DND-41 (cell line): ENCODE data around the gene IDS.
A peak's percentile ranks its signal among the peaks of the same experiment; 100 is the strongest.

Experiments used
- ATAC-seq: fragments of 200-7000 bp; cut with Tn5 transposase; 3 replicates; pipeline ENCODE4 v1.9.1; 2021; ENCODE audit warnings: low read depth; ENCODE audit not compliant: insufficient read depth
- DNase-seq: peaks from one replicate; pipeline ENCODE4 v3.0.0-alpha.2; 2020
- H2AFZ ChIP-seq: 2 replicates; pipeline ENCODE4 v1.6.0; 2012; ENCODE audit warnings: low read depth, low read length
- H3K27ac ChIP-seq: 2 replicates; pipeline ENCODE4 v1.5.1; 2012; ENCODE audit warnings: low read length, inconsistent platforms
- H3K27me3 ChIP-seq: fragments of 200-600 bp; sonication (generic); 2 replicates; pipeline ENCODE4 v1.6.0; 2012; ENCODE audit warnings: low read length, mild to moderate bottlenecking, inconsistent platforms; ENCODE audit not compliant: insufficient read depth, poor library complexity
- H3K36me3 ChIP-seq: 2 replicates; pipeline ENCODE4 v1.5.1; 2012; ENCODE audit warnings: low read length, inconsistent platforms; ENCODE audit not compliant: insufficient read depth
- H3K4me1 ChIP-seq: 2 replicates; pipeline ENCODE4 v1.5.1; 2012; ENCODE audit warnings: mild to moderate bottlenecking, low read length; ENCODE audit not compliant: insufficient read depth
- H3K4me2 ChIP-seq: 2 replicates; pipeline ENCODE4 v1.6.0; 2012; ENCODE audit warnings: mild to moderate bottlenecking, moderate library complexity, low read length, inconsistent platforms; ENCODE audit not compliant: insufficient read depth
- H3K4me3 ChIP-seq, 2 experiments: fragments of 200-600 bp in 1 of 2; shearing (Covaris generic) in 1 of 2; 2 replicates each; pipeline ENCODE4 v1.5.1; 2012 to 2016; ENCODE audit warnings: inconsistent platforms in 2 of 2, low read length in 2 of 2, mild to moderate bottlenecking in 2 of 2, low read depth in 1 of 2, moderate library complexity in 1 of 2
- H3K79me2 ChIP-seq: 2 replicates; pipeline ENCODE4 v1.6.0; 2012; ENCODE audit warnings: low read length, inconsistent platforms; ENCODE audit not compliant: insufficient read depth
- H3K9ac ChIP-seq: 2 replicates; pipeline ENCODE4 v1.6.0; 2012; ENCODE audit warnings: low read depth, mild to moderate bottlenecking, inconsistent platforms, low read length, moderate library complexity
- H3K9me3 ChIP-seq: 2 replicates; pipeline ENCODE4 v1.5.1; 2012; ENCODE audit warnings: low read length, moderate library complexity, mild to moderate bottlenecking, inconsistent platforms; ENCODE audit not compliant: insufficient read depth, severe bottlenecking
- H4K20me1 ChIP-seq: 2 replicates; pipeline ENCODE4 v1.6.0; 2012; ENCODE audit warnings: low read length; ENCODE audit not compliant: insufficient read depth
- CTCF ChIP-seq: IDR thresholded peaks from 2 replicates; pipeline ENCODE4 v1.5.1; 2012; ENCODE audit warnings: borderline replicate concordance, low read length, moderate library complexity, mild to moderate bottlenecking; ENCODE audit not compliant: poor library complexity, severe bottlenecking; ENCODE audit errors: extremely low read depth
- EZH2 ChIP-seq: IDR thresholded peaks from 3 replicates; pipeline ENCODE4 v1.6.1; 2012; ENCODE audit warnings: borderline replicate concordance, low read depth, mild to moderate bottlenecking, moderate library complexity, low read length, inconsistent platforms; ENCODE audit not compliant: severe bottlenecking

The IDS gene

DNA sequence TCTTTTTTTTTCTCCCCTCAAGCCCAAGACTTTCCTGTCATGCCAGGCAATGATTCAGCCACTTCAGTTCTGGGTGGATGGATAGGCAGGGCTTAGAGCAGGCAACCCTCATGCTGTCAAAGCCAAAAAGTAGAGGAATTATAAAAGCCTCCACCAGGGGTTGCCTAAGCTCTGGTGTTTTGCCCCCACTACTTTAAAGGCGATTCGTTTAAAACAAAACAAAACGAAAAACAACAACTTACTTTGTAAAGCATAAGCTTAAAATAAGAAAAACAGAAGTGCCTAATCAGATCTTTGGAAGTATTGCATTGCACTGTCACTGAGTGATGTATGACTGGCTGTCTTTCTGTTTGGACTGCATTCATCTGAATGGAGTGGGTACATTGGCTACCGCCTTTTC is 5.3 kb upstream of the IDS start:
- Histone ChIP-seq H3K4me2 (no peak overlapping the region), H3K27me3 (no peaks in the 10 kb centered on the region)
- no peak for DNase-seq

GRCh38 chrX:149508467-149508866 is 3.4 kb upstream of the IDS start:
- H3K36me3 ChIP-seq: no peaks in the 10 kb centered on the region
- no peak for TF ChIP-seq EZH2
- no peak for TF ChIP-seq CTCF
- no peak for DNase-seq

More for the DNA sequence above, 5.3 kb upstream of the IDS start:
- Histone ChIP-seq H3K4me3 (no peak overlapping the region), H3K27ac (no peak overlapping the region), H3K36me3 (no peaks in the 10 kb centered on the region), H2AFZ (no peak overlapping the region), H3K9ac (no peak overlapping the region), H4K20me1 (no peaks in the 10 kb centered on the region), H3K4me1 (peaks cover 42% of the 10 kb centered on the region), H3K79me2 (no peaks in the 10 kb centered on the region), H3K9me3 (no peaks in the 10 kb centered on the region)
- ATAC-seq: no peak
- TF ChIP-seq EZH2: no peak
- no peak for TF ChIP-seq CTCF

GRCh38 chrX:149506349-149506748 is 1.2 kb upstream of the IDS start:
- Histone ChIP-seq H3K4me3 (no peak overlapping the region), H3K9me3 (no peaks in the 10 kb centered on the region), H3K4me2 (no peak overlapping the region), H3K4me1 (peaks cover 36% of the 10 kb centered on the region), H3K27me3 (no peaks in the 10 kb centered on the region), H3K9ac (no peak overlapping the region), H3K36me3 (peaks cover 11% of the 10 kb centered on the region), H4K20me1 (peaks cover 3% of the 10 kb centered on the region; the same call in 1 of the 2 replicates), H2AFZ (no peak overlapping the region), H3K79me2 (peaks cover 12% of the 10 kb centered on the region), H3K27ac (no peak overlapping the region)
- TF ChIP-seq EZH2: no peak
- TF ChIP-seq CTCF: no peak
- DNase-seq: no peak
- ATAC-seq: no peak

More at GRCh38 chrX:149508467-149508866, 3.4 kb upstream of the IDS start:
- no peak overlapping the region for H3K9ac ChIP-seq
- no peak overlapping the region for H3K4me3 ChIP-seq
- peaks cover 37% of the 10 kb centered on the region for H3K4me1 ChIP-seq
- no peak overlapping the region for H2AFZ ChIP-seq
- H3K27me3 ChIP-seq: no peaks in the 10 kb centered on the region
- ATAC-seq: no peak
- H3K9me3 ChIP-seq: no peaks in the 10 kb centered on the region
- no peak overlapping the region for H3K27ac ChIP-seq
- peaks cover 3% of the 10 kb centered on the region; the same call in 1 of the 2 replicates for H4K20me1 ChIP-seq
- no peak overlapping the region for H3K4me2 ChIP-seq
- H3K79me2 ChIP-seq: peaks cover 10% of the 10 kb centered on the region

DNA sequence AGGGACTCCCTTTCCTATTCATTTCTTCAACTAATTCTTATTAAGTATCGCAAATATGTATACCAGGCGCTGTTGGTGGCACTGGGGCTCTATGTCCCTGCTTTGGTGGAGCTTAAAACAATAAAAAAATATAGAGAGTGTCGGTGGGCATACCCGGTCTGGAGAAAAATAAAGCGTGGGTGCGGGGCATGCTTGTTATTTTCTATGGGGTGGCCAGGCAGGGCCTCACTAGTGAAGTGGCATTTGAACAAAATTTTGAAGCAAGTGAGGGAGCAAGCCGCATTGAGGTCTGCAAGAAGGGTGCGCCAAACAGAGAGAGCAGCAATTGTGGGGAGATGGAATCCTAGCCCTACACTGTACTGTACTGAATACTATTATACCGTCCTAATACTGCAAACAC is 565 bp upstream of the IDS start:
- peak overlapping the region; percentile 67 for H2AFZ ChIP-seq
- peaks cover 18% of the 10 kb centered on the region for H3K36me3 ChIP-seq
- H3K9me3 ChIP-seq: no peaks in the 10 kb centered on the region
- no peaks in the 10 kb centered on the region for H3K27me3 ChIP-seq
- H3K9ac ChIP-seq: peak overlapping the region; percentile 64
- H3K4me2 ChIP-seq: peak overlapping the region; percentile 89
- no peak for ATAC-seq
- peak overlapping the region; percentile 31 to 75; a peak in 2 of 4 replicates for H3K4me3 ChIP-seq
- TF ChIP-seq CTCF: no peak
- TF ChIP-seq EZH2: no peak
- peaks cover 12% of the 10 kb centered on the region for H3K79me2 ChIP-seq
- peaks cover 3% of the 10 kb centered on the region; the same call in 1 of the 2 replicates for H4K20me1 ChIP-seq
- H3K27ac ChIP-seq: peak overlapping the region; percentile 69
- peaks cover 36% of the 10 kb centered on the region for H3K4me1 ChIP-seq
- no peak for DNase-seq
